ENCODE results near the gene KIF23.
A peak's percentile ranks its signal among the peaks of the same experiment; 100 is the strongest.

Gene KIF23

GRCh38 chr15:69468241-69469121, 54.3 kb downstream of the KIF23 start:
- DNase-seq: peak; percentile 93

DNA sequence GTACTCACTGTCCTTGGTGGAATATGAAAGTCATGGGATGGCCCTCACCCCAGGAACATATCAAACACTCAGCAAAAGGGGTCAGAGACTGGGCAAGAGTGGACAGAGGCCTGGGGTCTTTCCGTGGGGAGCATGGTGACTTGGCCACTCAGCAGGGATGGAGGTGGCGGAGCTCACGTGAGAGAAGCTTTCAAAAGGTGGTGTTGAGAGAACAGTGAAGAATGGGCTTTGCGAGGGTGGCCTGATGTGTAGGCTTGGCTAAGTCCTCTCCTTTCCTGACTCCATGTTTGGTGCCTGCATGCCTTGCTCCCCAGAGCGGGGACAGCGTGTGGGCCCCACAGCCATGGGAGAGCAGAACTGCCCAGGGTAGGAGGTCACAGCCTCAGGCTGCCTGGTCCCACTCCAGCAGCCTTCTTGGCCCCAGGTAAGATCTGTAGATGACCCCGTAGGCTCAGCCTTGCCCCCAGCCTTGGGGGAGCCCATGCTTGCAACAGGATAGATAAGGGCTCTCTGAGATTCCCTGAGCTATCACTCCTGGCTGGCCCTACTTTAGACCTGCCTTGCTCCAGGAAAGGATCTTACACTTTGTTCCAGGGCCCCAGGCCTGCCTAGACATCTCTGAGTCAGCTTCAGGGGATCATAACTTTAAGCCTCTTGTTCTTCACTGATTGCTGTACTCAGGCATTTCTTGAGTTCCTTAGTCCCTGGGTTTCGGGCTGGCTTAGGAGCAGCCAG, 55.5 kb downstream of the KIF23 start:
- no peak for DNase-seq

DNA sequence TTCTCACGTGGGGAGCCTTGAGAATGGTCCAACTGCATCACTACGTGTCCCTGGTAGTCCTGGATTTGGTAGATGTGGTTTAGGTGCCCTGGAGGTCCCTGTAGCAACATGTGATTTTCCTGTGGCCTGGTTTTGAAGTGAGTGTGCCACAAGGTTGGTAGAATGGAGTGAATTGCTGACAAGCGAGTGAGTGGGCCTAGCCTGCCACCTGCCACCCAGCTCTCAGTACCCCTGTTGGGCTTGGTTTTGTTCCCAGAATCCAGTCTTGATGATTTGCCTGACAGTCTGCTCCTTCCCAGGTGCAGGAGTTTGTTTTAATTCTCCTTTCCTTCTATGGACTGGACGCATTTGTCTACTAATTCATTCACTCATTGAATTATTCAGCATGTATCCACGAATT, 57.9 kb downstream of the KIF23 start:
- no peak for DNase-seq

- no peak for DNase-seq
These were observed 58.4 kb downstream of the KIF23 start for GRCh38 chr15:69472562-69472961.

GRCh38 chr15:69474291-69474690, 60.1 kb downstream of the KIF23 start:
- DNase-seq: no peak

DNA sequence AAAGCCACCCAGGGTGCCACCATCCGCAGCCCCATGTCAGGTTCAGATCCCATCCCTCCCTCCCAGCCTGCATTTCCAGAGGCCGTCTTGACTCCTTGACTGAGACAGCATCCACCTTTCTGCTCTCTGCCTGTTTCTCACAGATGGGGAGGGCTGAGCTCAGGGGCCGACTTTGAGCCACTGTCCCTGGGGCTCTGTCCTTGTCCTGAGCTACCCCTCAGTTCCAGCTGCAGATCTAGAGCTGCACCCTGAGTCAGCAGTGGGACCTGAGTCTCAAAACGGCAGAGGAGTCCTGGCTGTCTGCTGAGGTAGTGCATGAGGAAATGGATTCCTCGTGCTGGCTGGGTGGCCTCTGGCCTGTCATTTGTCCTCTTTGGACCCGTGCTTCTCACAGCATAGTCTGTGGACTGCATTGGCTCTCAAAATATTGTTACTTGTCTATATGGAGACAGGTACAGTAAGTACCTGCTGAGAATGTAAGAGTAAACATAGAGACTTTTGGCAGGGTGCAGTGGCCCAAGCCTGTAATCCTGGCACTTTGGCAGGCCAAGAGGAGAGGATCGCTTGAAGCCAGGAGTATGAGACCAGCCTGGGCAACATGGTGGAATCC, 60.8 kb downstream of the KIF23 start:
- no peak for DNase-seq

GRCh38 chr15:69475769-69476358, 61.7 kb downstream of the KIF23 start:
- peak; percentile 76 for DNase-seq

DNA sequence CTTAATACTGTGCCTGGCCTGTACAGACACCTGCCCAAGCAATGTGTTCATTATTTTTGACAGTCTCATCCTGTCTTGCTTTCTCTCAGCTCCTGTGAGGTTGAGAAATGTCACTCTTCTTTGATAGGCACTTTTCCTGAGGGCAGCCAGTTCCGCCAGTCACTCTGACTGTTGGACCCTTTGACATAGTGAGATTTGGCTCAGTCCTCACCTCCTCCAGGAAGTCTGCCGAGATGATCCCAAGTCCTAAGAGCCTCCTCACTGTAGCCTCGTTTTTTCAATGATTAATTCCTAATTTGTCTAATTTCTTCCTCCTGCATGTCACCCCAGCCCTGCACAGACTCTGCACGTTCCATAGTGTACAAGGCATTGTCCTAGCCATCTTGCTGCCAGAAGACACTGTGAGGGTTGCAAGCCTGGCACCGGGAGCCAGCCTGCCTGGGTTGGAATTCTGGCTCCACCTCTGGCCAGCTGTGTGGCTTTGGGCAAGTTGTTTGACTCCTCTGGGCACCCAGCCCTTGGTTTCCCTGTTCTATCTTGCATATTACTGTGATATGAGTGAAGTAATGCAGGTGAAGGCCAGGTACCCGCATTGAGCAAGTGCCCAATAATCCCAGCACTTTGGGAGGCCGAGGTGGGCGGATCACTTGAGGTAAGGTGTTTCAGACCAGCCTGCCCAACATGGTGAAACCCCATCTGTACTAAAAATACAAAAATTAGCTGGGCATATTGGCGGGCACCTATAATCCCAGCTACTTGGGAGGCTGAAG, 62.7 kb downstream of the KIF23 start:
- no peak for DNase-seq

DNA sequence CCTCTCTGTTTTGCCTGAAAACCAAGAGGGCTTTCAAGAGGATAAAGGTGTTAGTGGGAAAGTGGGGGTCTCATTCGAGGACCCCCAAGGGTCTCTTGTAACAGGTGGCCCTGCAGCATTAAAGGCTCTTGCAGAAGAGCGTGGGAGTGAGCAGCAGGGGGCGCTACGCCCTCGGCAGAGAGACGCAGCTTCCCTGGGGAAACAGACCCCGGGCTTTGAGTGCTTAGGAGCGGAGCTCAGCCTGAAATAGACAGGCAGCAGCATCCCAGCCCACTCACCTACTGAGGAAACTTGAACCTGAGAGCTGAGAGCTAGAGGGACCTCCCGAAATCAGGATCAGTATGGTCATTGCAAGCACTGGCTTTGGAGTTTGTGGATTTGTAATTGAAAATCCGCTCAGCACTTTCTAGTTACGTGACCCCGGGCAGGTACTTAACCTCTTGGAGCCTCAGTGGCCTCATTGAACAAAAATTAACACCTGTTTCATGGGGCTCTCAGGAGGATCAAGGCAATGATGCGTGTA, 64.2 kb downstream of the KIF23 start:
- peak; percentile 45 for DNase-seq

DNA sequence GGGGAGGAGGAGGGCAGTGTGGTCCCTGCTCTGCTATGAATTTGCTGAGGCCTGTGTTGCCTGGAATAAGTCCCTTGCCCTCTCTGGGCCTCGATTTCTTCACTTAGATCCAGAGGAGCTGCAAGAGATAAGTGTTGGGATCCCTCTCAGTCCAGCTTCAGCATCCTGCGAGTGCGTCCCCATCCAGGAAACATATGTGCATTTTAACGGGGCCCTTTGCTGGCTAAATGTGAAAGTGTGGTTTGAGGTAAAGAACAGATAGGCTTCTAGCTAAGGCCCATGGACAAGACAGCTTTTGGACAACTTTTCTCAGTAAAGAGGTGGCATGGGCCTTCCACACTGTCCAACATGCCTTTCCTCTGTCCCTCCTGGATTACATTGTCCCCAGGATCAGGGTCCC, 64.9 kb downstream of the KIF23 start:
- no peak for DNase-seq

DNA sequence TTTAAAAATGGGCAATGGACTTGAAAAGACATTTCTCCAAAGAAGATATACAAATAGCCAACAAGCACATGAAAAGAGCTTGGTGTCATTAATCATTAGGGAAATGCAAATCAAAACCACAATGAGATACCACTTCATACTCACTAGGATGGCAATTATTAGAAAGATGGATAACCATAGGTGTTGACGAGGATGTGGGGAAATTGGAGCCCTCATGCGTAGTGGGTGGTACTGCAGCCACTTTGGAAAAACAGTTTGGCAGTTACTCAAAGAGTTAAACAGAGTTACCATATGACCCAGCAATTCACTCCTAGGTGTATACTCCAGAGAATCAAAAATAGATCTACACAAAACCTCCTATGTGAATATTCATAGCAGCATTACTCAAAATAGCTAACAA, 65.8 kb downstream of the KIF23 start:
- no peak for DNase-seq

DNA sequence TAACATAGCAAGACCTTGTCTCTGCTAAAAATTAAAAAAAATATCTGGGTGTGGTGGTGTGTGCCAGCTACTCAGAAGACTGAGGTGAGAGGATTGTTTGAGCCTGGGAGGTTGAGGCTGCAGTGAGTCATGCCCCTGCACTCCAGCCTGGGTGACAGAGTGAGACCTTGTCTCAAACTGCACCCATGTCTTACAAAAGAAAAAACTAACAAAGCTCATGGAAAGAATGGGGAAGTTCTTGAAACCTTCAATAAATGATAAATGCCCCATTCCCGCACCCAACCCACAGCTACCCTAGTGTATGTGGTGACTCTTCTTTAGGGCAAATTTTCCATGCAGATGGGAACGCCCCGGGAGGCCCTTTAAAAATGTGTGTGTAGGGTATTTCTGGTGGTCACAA, 66.8 kb downstream of the KIF23 start:
- no peak for DNase-seq

GRCh38 chr15:69482686-69483256, 68.6 kb downstream of the KIF23 start:
- DNase-seq: no peak

- DNase-seq: no peak
These were observed 70.7 kb downstream of the KIF23 start for GRCh38 chr15:69484837-69485236.

GRCh38 chr15:69486481-69487110, 72.4 kb downstream of the KIF23 start:
- no peak for DNase-seq

DNA sequence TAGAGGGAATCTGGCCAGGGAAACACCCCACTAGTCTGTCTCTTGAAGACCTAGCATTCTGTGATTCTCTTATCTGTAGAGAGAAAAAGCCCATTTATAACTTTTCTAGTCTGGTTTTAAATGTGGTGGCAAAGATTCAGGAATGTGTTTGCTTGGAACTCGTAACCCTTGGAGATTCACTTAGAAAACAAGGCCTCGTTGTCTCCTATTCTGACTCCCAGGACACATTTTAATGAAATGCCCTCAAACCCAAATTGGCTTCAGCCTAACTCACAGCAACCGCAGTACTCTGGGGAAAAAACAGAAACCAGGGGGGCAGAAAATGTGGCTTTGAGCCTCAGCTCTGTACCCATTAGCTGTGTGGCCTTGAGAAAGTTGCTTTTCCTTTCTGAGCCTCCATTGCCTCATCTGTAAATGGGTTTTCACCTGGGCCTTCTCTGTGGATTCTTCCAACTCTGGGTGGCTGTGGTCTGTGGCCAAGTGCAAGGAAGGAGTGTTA, 75.0 kb downstream of the KIF23 start:
- no peak for DNase-seq

DNA sequence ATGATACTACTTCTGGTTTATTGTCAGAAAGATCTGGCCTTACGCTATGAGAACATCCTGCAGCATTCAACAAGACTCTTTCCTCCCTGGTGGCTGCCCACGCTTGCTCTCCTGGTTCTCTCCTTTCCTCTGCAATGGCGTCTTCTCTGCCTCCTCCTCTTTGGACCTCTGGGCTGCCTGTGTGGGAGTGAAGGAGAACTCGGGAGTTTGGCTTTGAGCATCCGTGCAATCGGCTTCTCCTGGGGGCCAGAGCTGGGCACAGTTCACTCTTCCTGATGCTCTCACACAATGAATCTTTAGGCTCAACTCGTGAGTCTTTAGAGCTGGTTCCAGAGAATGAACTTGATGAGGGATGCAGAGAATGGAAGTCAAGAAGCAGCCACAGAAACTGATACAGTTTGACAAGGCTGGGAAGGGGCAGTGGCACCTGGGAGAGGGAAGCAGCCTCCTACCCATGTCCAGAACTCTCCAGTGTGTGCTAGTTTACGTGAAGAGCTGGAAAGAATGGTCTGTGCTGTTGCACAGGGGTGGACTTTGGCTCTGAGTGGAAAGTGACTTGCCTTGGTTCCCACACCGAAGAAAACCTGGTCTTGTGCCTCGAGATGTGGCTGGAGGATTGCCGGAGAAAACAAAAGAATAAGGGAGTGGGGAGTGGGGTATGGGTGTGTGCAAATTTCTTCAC, 76.3 kb downstream of the KIF23 start:
- no peak for DNase-seq

GRCh38 chr15:69491038-69491505, 76.9 kb downstream of the KIF23 start:
- DNase-seq: no peak

GRCh38 chr15:69493406-69493805, 79.3 kb downstream of the KIF23 start:
- DNase-seq: no peak

DNA sequence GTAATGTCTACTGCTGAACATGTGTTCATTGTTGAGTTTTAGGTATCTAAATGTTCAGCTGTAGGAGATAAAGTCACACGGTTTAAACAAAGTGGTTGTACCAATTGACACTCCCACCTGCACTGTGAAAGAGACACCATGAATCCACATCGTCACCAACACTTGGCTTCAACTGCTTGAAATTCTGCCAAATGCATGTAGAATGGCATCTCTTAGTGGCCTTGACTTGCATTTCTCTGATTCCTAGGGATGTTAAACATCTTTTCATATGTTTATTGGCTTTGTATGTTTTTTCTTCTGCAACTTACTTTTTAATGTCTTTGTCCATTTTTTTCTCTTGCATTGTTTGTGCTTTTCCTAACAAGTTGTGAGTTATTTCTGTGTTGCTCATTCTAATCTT, 81.9 kb downstream of the KIF23 start:
- DNase-seq: no peak

GRCh38 chr15:69497076-69497475, 82.9 kb downstream of the KIF23 start:
- DNase-seq: no peak

Data from CD4-positive, alpha-beta T cell treated with Interleukin-17A for 1 hour (primary cell).